ENCODE data around the gene NKAIN2. TPM values are rescaled to one million over a fixed set of nuclear protein-coding genes. Genes with fewer than 3 reads are reported as not detected.

NKAIN2 gene
- total RNA-seq, 3 donors from 2014 or later = 0.48 to 1.8 TPM; not detected in 1

DNA sequence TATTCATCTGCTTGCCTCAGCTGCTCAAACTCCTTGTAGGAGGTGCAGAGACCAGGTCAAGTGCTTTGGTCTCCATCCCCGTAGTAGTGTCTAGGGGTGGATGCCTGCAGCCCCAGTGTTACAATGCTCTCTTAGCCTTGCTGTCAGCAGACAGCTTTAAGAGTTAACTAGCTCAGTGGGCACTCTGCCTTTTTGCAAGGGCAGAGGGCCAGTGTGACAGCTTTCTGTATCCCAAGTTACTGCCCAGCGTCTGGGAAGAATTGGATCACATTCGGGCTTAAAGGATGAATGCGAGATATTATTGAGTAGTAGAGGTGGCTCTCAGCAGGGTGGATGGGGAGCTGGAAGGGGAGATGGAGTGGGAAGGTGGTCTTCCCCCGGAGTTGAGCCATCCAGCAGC, 818.7 kb downstream of the NKAIN2 start:
- H3K27me3 ChIP-seq = no peaks in the 10 kb centered on the region
- DNase-seq (ENCODE audit: low spot score in 2 of 2) = no peak
- H3K4me1 ChIP-seq = no peaks in the 10 kb centered on the region
- H3K27ac ChIP-seq = no peak overlapping the region
- no peaks in the 10 kb centered on the region for H3K9me3 ChIP-seq
- intact Hi-C loops (cut with DNase I; ENCODE audit: low total_unique reads) = no loop called here
- TF ChIP-seq POLR2AphosphoS5 (IDR thresholded peaks at IDR 0.05) (no peak), CTCF (IDR thresholded peaks at IDR 0.05) (no peak)
- H3K36me3 ChIP-seq = no peaks in the 10 kb centered on the region
- H3K4me3 ChIP-seq = no peak overlapping the region

GRCh38 chr6:124633655-124634054, 830.0 kb downstream of the NKAIN2 start:
- Histone ChIP-seq H3K4me1 (no peaks in the 10 kb centered on the region), H3K36me3 (peaks cover 5% of the 10 kb centered on the region), H3K27ac (no peak overlapping the region), H3K27me3 (no peaks in the 10 kb centered on the region), H3K9me3 (no peaks in the 10 kb centered on the region), H3K4me3 (no peak overlapping the region)
- DNase-seq (ENCODE audit: low spot score in 2 of 2) = no peak
- TF ChIP-seq POLR2AphosphoS5 (IDR thresholded peaks at IDR 0.05) (no peak), CTCF (IDR thresholded peaks at IDR 0.05) (no peak), POLR2A (IDR thresholded peaks at IDR 0.05) (no peak)
- intact Hi-C loops (cut with DNase I; ENCODE audit: low total_unique reads) = no loop called here

- Histone ChIP-seq H3K4me1 (no peaks in the 10 kb centered on the region), H3K9me3 (no peaks in the 10 kb centered on the region), H3K36me3 (peaks cover 5% of the 10 kb centered on the region), H3K4me3 (no peak overlapping the region), H3K27ac (no peak overlapping the region), H3K27me3 (no peaks in the 10 kb centered on the region)
- intact Hi-C loops (cut with DNase I; ENCODE audit: low total_unique reads) = no loop called here
- DNase-seq (ENCODE audit: low spot score in 2 of 2) = no peak
- TF ChIP-seq CTCF (IDR thresholded peaks at IDR 0.05) (no peak), POLR2A (IDR thresholded peaks at IDR 0.05) (no peak), POLR2AphosphoS5 (IDR thresholded peaks at IDR 0.05) (no peak)
Measured at GRCh38 chr6:124640432-124640831, 836.8 kb downstream of the NKAIN2 start.

GRCh38 chr6:124655866-124656265, 852.2 kb downstream of the NKAIN2 start:
- H3K4me1 ChIP-seq = no peaks in the 10 kb centered on the region
- intact Hi-C loops (cut with DNase I; ENCODE audit: low total_unique reads) = no loop called here
- H3K9me3 ChIP-seq = no peaks in the 10 kb centered on the region
- H3K4me3 ChIP-seq = no peak overlapping the region
- H3K36me3 ChIP-seq = no peaks in the 10 kb centered on the region
- DNase-seq (ENCODE audit: low spot score in 2 of 2) = no peak
- TF ChIP-seq POLR2A (IDR thresholded peaks at IDR 0.05) (no peak), CTCF (IDR thresholded peaks at IDR 0.05) (no peak), POLR2AphosphoS5 (IDR thresholded peaks at IDR 0.05) (no peak)
- H3K27me3 ChIP-seq = no peaks in the 10 kb centered on the region
- no peak overlapping the region for H3K27ac ChIP-seq

DNA sequence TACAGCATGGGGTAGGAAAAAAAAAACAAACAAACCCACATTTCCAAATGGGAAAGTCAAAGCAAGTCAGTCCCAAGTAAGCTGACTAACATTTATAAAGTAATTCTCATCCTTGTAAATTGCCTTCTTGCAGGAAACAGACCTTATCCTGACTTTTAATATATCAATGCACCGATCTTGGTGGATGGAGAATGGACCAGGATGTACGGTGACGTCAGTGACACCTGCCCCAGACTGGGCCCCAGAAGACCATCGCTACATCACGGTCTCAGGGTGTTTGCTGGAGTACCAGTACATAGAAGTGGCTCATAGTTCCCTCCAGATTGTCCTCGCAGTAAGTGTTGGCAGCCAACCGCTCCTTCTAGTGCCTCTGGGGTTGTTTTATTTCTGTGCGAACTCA, 854.4 kb downstream of the NKAIN2 start:
- Histone ChIP-seq H3K27ac (no peak overlapping the region), H3K36me3 (no peaks in the 10 kb centered on the region), H3K27me3 (no peaks in the 10 kb centered on the region), H3K9me3 (no peaks in the 10 kb centered on the region), H3K4me1 (no peaks in the 10 kb centered on the region), H3K4me3 (no peak overlapping the region)
- DNase-seq (ENCODE audit: low spot score in 2 of 2) = no peak
- TF ChIP-seq POLR2AphosphoS5 (IDR thresholded peaks at IDR 0.05) (no peak), CTCF (IDR thresholded peaks at IDR 0.05) (no peak)
- intact Hi-C loops (cut with DNase I; ENCODE audit: low total_unique reads) = no loop called here

Measured in breast epithelium (tissue), 4 donors.